Tibial nerve (tissue), 4 donors: Measurements from ENCODE around the gene LTO1. TPM values are rescaled to one million over a fixed set of nuclear protein-coding genes. Genes with fewer than 3 reads are reported as not detected.

Experiments
- DNase-seq, 2 donors: peaks; one replicate each; pipeline ENCODE4 v3.0.0-alpha.2; 2019; ENCODE audit warnings: low spot score in 2 of 2
- H3K27ac ChIP-seq, 4 donors: fragments of 200-600 bp; sonication (generic) in 3 of 4; one replicate each; pipeline ENCODE4 v1.5.1; 2017 to 2019; ENCODE audit warnings: mild to moderate bottlenecking in 1 of 4
- H3K27me3 ChIP-seq, 2 donors: fragments of 200-600 bp; sonication (generic) in 1 of 2; one replicate each; pipeline versions ENCODE4 v1.5.1 to v1.6.0; 2017 to 2019
- H3K36me3 ChIP-seq, 3 donors: fragments of 200-600 bp; sonication (generic); one replicate each; pipeline ENCODE4 v1.5.1; 2018 to 2019
- H3K4me1 ChIP-seq, 4 donors: fragments of 200-600 bp; sonication (generic) in 3 of 4; one replicate each; pipeline ENCODE4 v1.5.1; 2017 to 2019
- H3K4me3 ChIP-seq, 4 donors: fragments of 200-600 bp; sonication (generic) in 3 of 4; one replicate each; pipeline ENCODE4 v1.5.1; 2017 to 2019; ENCODE audit warnings: mild to moderate bottlenecking in 1 of 4, moderate library complexity in 1 of 4
- H3K9me3 ChIP-seq, 4 donors: fragments of 200-600 bp; sonication (generic) in 3 of 4; one replicate each; pipeline ENCODE4 v1.5.1; 2017 to 2019
- CTCF ChIP-seq, 5 experiments: fragments of 200-600 bp in 3 of 5; fragments of 450-650 bp in 2 of 5; sonication (generic) in 3 of 5; IDR thresholded peaks; one replicate each; pipeline ENCODE4 v1.5.1; 2016 to 2019; ENCODE audit warnings: antibody characterized with exemption in 5 of 5, mild to moderate bottlenecking in 3 of 5, moderate library complexity in 2 of 5
- EP300 ChIP-seq, 2 donors: sonication (generic); formaldehyde crosslinking; IDR thresholded peaks; one replicate each; pipeline ENCODE4 v1.6.1; 2017; ENCODE audit warnings: antibody characterized with exemption in 2 of 2, mild to moderate bottlenecking in 1 of 2
- POLR2A ChIP-seq, 2 donors: fragments of 450-650 bp; IDR thresholded peaks; one replicate each; pipeline ENCODE4 v1.6.1; 2017; ENCODE audit warnings: antibody characterized with exemption in 2 of 2, mild to moderate bottlenecking in 2 of 2, moderate library complexity in 2 of 2
- WGBS, 2 donors: methylation state at CpG; one replicate each; pipeline ENCODE4 v1.1.5; 2018; 5-methylcytosine and 5-hydroxymethylcytosine counted together
- total RNA-seq, 4 donors: library from RNA; depleted of rRNA; stranded (reverse); fragments of >200 nt; gene quantifications; one replicate each; pipeline ENCODE4 v1.1.0, GENCODE V29; 2016

Gene LTO1
- total RNA-seq, 4 donors from 2014 or later = 22.5 to 29.9 (median 23.1) TPM

DNA sequence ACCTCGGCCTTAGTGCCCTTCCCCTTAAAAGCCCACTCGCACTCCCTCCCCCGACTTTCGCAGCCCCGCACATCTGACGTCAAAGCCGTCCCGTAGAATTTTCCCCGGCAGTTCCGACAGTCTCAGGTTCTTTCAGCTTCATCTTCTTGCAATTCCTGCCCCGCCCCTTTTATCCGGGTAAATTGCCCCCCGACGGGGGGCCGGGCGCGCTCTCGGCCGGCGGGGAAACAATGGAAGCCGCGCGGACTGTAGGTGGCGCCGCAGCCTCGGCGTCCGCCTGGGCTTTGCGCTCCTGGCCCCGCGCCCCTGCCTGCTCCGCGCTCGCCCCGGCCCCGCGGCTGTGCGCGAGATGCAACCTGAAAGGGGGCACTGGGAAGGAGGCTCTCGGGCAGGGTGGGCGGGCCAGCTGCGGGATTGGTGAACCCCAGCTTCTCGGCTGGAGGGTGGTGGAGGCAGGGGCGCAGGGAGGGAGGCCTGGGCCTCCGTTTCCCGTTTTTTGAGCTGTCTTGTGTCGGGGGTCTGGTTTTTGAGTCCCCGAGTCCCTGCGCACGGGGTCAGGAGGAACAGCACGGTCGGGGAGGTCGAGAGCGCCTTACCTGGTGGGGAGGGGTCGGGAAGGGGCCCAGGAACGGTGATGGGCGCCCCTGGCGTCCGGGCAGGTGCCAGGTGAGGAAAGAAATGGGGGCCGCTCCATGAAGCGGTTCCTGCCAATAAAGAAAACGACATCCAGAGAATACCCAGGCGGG lies 29.5 kb upstream of the LTO1 start:
- Histone ChIP-seq H3K4me3 (no peak overlapping the region), H3K27me3 (peaks cover 2 to 66% of the 10 kb centered on the region in 2 donors), H3K36me3 (no peaks in the 10 kb centered on the region), H3K4me1 (peaks cover 0 to 47% (median 8%) of the 10 kb centered on the region in 4 donors), H3K27ac (no peak overlapping the region), H3K9me3 (no peaks in the 10 kb centered on the region)
- TF ChIP-seq EP300 (IDR thresholded peaks at IDR 0.05) (no peak), POLR2A (IDR thresholded peaks at IDR 0.05) (no peak), CTCF (IDR thresholded peaks at IDR 0.05) (peak in 3 of 5 experiments; percentile 14 to 39 (median 16))
- no peak for DNase-seq
- WGBS, 2 donors = 15% methylated on average over 37 to 40 of the region's 63 CpGs

- DNase-seq = no peak
- no peaks in the 10 kb centered on the region for H3K9me3 ChIP-seq
- no peak within 1 kb of the TSS for H3K4me3 ChIP-seq
- H3K4me1 ChIP-seq = peaks cover 0 to 47% (median 8%) of the 10 kb centered on the region in 4 donors
- peaks cover 2 to 72% of the 10 kb centered on the region in 2 donors for H3K27me3 ChIP-seq
- TF ChIP-seq POLR2A (IDR thresholded peaks at IDR 0.05) (no peak), CTCF (IDR thresholded peaks at IDR 0.05) (no peak)
- 0 to 1% methylated on average over 3 to 44 of the region's 67 CpGs for WGBS, 2 donors
- no peaks in the 10 kb centered on the region for H3K36me3 ChIP-seq
- H3K27ac ChIP-seq = no peak within 1 kb of the TSS
Observed at GRCh38 chr11:69703768-69704507, 28.8 kb upstream of the LTO1 start, which contains the start of gene FGF19. Gene FGF19, minus strand, starts transcription at chr11:69704022. Its CDS starts 146 bp downstream, at chr11:69703876.

DNA sequence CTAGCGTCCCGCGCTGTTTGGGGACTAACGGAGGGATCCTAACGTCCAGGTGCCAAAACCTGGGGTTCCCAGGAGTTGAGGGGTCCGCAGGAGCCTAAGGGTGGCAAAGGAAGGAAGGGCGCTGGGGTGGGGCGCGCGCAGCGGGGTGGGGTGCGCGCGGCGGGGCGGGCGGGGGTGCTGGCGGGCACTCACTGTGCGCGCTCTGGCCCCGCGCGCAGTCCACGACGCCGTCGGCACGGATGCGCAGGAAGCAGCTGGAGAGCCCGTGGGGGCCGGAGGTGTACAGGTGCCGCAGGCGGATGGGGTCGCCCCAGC lies 28.3 kb upstream of the LTO1 start:
- H3K4me3 ChIP-seq = no peak overlapping the region
- peaks cover 2 to 77% of the 10 kb centered on the region in 2 donors for H3K27me3 ChIP-seq
- H3K4me1 ChIP-seq = peaks cover 0 to 47% (median 8%) of the 10 kb centered on the region in 4 donors
- H3K9me3 ChIP-seq = no peaks in the 10 kb centered on the region
- TF ChIP-seq CTCF (IDR thresholded peaks at IDR 0.05) (no peak), POLR2A (IDR thresholded peaks at IDR 0.05) (no peak), EP300 (IDR thresholded peaks at IDR 0.05) (no peak)
- WGBS, 2 donors = 4 to 5% methylated on average over 7 to 34 of the region's 34 CpGs
- no peak overlapping the region for H3K27ac ChIP-seq
- DNase-seq = no peak
- H3K36me3 ChIP-seq = no peaks in the 10 kb centered on the region

DNA sequence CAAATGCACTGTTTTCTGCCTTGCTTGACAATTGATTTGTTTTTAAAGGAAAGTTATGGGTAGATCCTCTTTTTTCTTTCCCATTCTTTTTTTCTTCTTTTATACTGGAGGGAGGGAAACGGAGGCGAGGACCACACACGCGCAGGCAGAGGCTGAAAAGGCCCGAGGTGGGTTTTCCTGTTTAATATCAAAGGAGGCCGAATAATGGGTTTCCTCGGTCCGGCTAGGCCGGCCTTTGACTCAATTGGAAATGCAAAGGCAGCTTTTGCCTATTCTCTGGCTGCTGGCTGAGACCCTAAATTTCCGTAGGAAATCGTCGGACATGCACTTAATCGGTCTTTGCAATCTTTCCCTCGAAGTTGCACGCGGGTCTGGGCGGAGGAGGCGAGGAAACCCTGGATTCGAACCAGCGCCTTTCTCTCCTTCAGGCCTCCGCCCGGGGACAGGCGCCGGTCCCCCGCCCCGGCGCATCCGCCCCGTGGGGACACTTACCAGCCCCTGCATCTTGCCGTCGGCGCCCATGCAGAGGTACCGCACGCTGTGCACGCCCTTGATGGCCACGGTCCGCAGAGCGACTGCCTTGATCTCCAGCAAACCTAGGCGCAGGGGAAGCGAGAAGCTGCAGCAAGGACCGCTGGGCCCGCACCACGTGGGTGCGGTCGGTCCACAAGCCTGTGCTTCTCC lies 27.8 kb upstream of the LTO1 start:
- DNase-seq = no peak
- peaks cover 2 to 77% of the 10 kb centered on the region in 2 donors for H3K27me3 ChIP-seq
- 15 to 17% methylated on average over 40 to 45 of the region's 45 CpGs for WGBS, 2 donors
- H3K27ac ChIP-seq = no peak overlapping the region
- H3K9me3 ChIP-seq = no peaks in the 10 kb centered on the region
- TF ChIP-seq EP300 (IDR thresholded peaks at IDR 0.05) (no peak), CTCF (IDR thresholded peaks at IDR 0.05) (no peak), POLR2A (IDR thresholded peaks at IDR 0.05) (no peak)
- H3K4me1 ChIP-seq = peaks cover 0 to 47% (median 8%) of the 10 kb centered on the region in 4 donors
- H3K4me3 ChIP-seq = no peak overlapping the region
- H3K36me3 ChIP-seq = no peaks in the 10 kb centered on the region
